GM23248 (cell line): ENCODE data around the gene SEC23B.

Experiments used
- EZH2 ChIP-seq: fragments of 200-600 bp; sonication (generic); IDR thresholded peaks from 2 replicates; pipeline ENCODE4 v1.6.1; 2018; ENCODE audit warnings: antibody characterized with exemption, mild to moderate bottlenecking; ENCODE audit not compliant: insufficient read depth, poor library complexity, severe bottlenecking
- EZH2phosphoT487 ChIP-seq: fragments of 200-600 bp; sonication (generic); IDR thresholded peaks from 2 replicates; pipeline ENCODE4 v1.6.1; 2018; ENCODE audit warnings: antibody characterized with exemption, moderate library complexity, mild to moderate bottlenecking, low read depth; ENCODE audit not compliant: insufficient read depth

- TF ChIP-seq EZH2: no peak
- no peak for TF ChIP-seq EZH2phosphoT487
Observed at GRCh38 chr20:18506744-18507143, 996 bp upstream of the SEC23B start.
